Measurements from ENCODE around the gene CCDC169.

CCDC169 gene

GRCh38 chr13:36251017-36251416, 46.6 kb downstream of the CCDC169 start:
- intact Hi-C loops (cut with DNase I): no loop called here
- no peak for DNase-seq

GRCh38 chr13:36248700-36249099, 48.9 kb downstream of the CCDC169 start:
- intact Hi-C loops (cut with DNase I): no loop called here
- DNase-seq: no peak

- DNase-seq: no peak
- intact Hi-C loops (cut with DNase I): no loop called here
Measured at GRCh38 chr13:36244990-36245389, 52.6 kb downstream of the CCDC169 start.

GRCh38 chr13:36244073-36244472, 53.5 kb downstream of the CCDC169 start:
- no peak for DNase-seq
- intact Hi-C loops (cut with DNase I): no loop called here

- intact Hi-C loops (cut with DNase I): no loop called here
- no peak for DNase-seq
Measured at GRCh38 chr13:36242761-36243160, 54.9 kb downstream of the CCDC169 start.

- DNase-seq: no peak
- intact Hi-C loops (cut with DNase I): no loop called here
Measured at GRCh38 chr13:36231236-36231635, 66.4 kb downstream of the CCDC169 start.

GRCh38 chr13:36224730-36225129, 72.9 kb downstream of the CCDC169 start:
- no peak for DNase-seq
- intact Hi-C loops (cut with DNase I): no loop called here

GRCh38 chr13:36219883-36220282, 77.7 kb downstream of the CCDC169 start:
- intact Hi-C loops (cut with DNase I): no loop called here
- no peak for DNase-seq

GRCh38 chr13:36217456-36217855, 80.2 kb downstream of the CCDC169 start:
- intact Hi-C loops (cut with DNase I): no loop called here
- no peak for DNase-seq

- intact Hi-C loops (cut with DNase I): no loop called here
- peak in 2 of 10 donors; percentile 64 to 82 for DNase-seq
Measured at GRCh38 chr13:36214163-36214921, 83.3 kb downstream of the CCDC169 start, which contains the start of gene SOHLH2. Gene SOHLH2, minus strand, starts transcription at chr13:36214556. Its CDS starts 30 bp downstream, at chr13:36214526.

GRCh38 chr13:36212789-36213188, 84.8 kb downstream of the CCDC169 start:
- intact Hi-C loops (cut with DNase I): no loop called here
- no peak for DNase-seq

- intact Hi-C loops (cut with DNase I): no loop called here
- no peak for DNase-seq
Measured at GRCh38 chr13:36211567-36211966, 86.0 kb downstream of the CCDC169 start.

GRCh38 chr13:36210738-36211137, 86.9 kb downstream of the CCDC169 start:
- intact Hi-C loops (cut with DNase I): no loop called here
- no peak for DNase-seq

GRCh38 chr13:36207672-36208071, 89.9 kb downstream of the CCDC169 start:
- DNase-seq: no peak
- intact Hi-C loops (cut with DNase I): no loop called here

GRCh38 chr13:36193151-36193855, 104.3 kb downstream of the CCDC169 start:
- intact Hi-C loops (cut with DNase I): no loop called here
- DNase-seq: no peak

GRCh38 chr13:36192166-36192565, 105.4 kb downstream of the CCDC169 start:
- intact Hi-C loops (cut with DNase I): no loop called here
- DNase-seq: peak in 1 of 10 donors; percentile 30

GRCh38 chr13:36190771-36191170, 106.8 kb downstream of the CCDC169 start:
- intact Hi-C loops (cut with DNase I): no loop called here
- no peak for DNase-seq

GRCh38 chr13:36188441-36188840, 109.2 kb downstream of the CCDC169 start:
- DNase-seq: no peak
- intact Hi-C loops (cut with DNase I): no loop called here

GRCh38 chr13:36183901-36184300, 113.7 kb downstream of the CCDC169 start:
- DNase-seq: no peak
- intact Hi-C loops (cut with DNase I): no loop called here
